ENCODE measurements around the gene NLGN2. TPM values are rescaled to one million over a fixed set of nuclear protein-coding genes. Genes with fewer than 3 reads are reported as not detected.

Gene NLGN2
- total and polyA plus RNA-seq, 4 donors = 0.24 to 2.4 (median 0.90) TPM

GRCh38 chr17:7462474-7463371 lies 55.1 kb downstream of the NLGN2 start:
- peaks cover 0 to 12% (median 3%) of the 10 kb centered on the region in 4 donors for H3K36me3 ChIP-seq (ENCODE audit: control insufficient read depth in 4 of 4, insufficient read depth in 3 of 4, low read depth in 1 of 4, low read length in 3 of 4)

More at GRCh38 chr17:7462474-7463371, 55.1 kb downstream of the NLGN2 start:
- TF ChIP-seq FOXA2 (IDR thresholded peaks at IDR 0.05) (no peak), EGR1 (IDR thresholded peaks at IDR 0.05; ENCODE audit: low read depth in 2 of 2) (no peak), YY1 (IDR thresholded peaks at IDR 0.05) (no peak), RXRA (IDR thresholded peaks at IDR 0.05) (no peak), SP1 (IDR thresholded peaks at IDR 0.05) (no peak), HNF4A (conservative IDR thresholded peaks at IDR 0.05) (no peak), FOXA1 (IDR thresholded peaks at IDR 0.05) (no peak), JUND (IDR thresholded peaks at IDR 0.05) (no peak), CTCF (IDR thresholded peaks at IDR 0.05; ENCODE audit: low read depth, low read length, missing input control) (no peak), MAX (IDR thresholded peaks at IDR 0.05) (no peak), HNF4G (IDR thresholded peaks at IDR 0.05) (no peak)
- TF ChIP-seq, protein P1, sequence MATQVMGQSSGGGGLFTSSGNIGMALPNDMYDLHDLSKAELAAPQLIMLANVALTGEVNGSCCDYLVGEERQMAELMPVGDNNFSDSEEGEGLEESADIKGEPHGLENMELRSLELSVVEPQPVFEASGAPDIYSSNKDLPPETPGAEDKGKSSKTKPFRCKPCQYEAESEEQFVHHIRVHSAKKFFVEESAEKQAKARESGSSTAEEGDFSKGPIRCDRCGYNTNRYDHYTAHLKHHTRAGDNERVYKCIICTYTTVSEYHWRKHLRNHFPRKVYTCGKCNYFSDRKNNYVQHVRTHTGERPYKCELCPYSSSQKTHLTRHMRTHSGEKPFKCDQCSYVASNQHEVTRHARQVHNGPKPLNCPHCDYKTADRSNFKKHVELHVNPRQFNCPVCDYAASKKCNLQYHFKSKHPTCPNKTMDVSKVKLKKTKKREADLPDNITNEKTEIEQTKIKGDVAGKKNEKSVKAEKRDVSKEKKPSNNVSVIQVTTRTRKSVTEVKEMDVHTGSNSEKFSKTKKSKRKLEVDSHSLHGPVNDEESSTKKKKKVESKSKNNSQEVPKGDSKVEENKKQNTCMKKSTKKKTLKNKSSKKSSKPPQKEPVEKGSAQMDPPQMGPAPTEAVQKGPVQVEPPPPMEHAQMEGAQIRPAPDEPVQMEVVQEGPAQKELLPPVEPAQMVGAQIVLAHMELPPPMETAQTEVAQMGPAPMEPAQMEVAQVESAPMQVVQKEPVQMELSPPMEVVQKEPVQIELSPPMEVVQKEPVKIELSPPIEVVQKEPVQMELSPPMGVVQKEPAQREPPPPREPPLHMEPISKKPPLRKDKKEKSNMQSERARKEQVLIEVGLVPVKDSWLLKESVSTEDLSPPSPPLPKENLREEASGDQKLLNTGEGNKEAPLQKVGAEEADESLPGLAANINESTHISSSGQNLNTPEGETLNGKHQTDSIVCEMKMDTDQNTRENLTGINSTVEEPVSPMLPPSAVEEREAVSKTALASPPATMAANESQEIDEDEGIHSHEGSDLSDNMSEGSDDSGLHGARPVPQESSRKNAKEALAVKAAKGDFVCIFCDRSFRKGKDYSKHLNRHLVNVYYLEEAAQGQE (IDR thresholded peaks at IDR 0.05) = no peak
- TF ChIP-seq, protein P2, sequence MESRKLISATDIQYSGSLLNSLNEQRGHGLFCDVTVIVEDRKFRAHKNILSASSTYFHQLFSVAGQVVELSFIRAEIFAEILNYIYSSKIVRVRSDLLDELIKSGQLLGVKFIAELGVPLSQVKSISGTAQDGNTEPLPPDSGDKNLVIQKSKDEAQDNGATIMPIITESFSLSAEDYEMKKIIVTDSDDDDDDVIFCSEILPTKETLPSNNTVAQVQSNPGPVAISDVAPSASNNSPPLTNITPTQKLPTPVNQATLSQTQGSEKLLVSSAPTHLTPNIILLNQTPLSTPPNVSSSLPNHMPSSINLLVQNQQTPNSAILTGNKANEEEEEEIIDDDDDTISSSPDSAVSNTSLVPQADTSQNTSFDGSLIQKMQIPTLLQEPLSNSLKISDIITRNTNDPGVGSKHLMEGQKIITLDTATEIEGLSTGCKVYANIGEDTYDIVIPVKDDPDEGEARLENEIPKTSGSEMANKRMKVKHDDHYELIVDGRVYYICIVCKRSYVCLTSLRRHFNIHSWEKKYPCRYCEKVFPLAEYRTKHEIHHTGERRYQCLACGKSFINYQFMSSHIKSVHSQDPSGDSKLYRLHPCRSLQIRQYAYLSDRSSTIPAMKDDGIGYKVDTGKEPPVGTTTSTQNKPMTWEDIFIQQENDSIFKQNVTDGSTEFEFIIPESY (IDR thresholded peaks at IDR 0.05) = no peak
- H3K27ac ChIP-seq (ENCODE audit: low read depth in 1 of 2, low read length in 2 of 2) = no peak overlapping the region
- H3K27me3 ChIP-seq (ENCODE audit: control insufficient read depth in 4 of 4, insufficient read depth in 4 of 4, low read length in 3 of 4) = no peaks in the 10 kb centered on the region
- peaks cover 0 to 12% (median 8%) of the 10 kb centered on the region in 4 donors for H3K4me1 ChIP-seq (ENCODE audit: control insufficient read depth in 4 of 4, insufficient read depth in 4 of 4, low read length in 3 of 4)
- no peak for DNase-seq (ENCODE audit: low spot score)
- H3K9ac ChIP-seq (ENCODE audit: low read depth in 1 of 2, low read length in 2 of 2) = no peak overlapping the region
- WGBS = 96% methylated on average over 44 of the region's 44 CpGs
- H3K9me3 ChIP-seq (ENCODE audit: control insufficient read depth in 4 of 4, low read length in 3 of 4) = no peaks in the 10 kb centered on the region
- H3K4me3 ChIP-seq (ENCODE audit: low read depth in 1 of 3, low read length in 3 of 3) = no peak overlapping the region
